PC-3 (cell line): ENCODE measurements around the gene FCHO2.

Experiments
- EZH2 ChIP-seq: fragments of 300-600 bp; sonication (generic); IDR thresholded peaks from one replicate; pipeline ENCODE4 v1.6.1; 2017; ENCODE audit warnings: antibody characterized with exemption, mild to moderate bottlenecking, low read length; ENCODE audit not compliant: unreplicated experiment
- EZH2phosphoT487 ChIP-seq: fragments of 300-600 bp; sonication (generic); IDR thresholded peaks from 2 replicates; pipeline ENCODE4 v1.6.1; 2018; ENCODE audit warnings: mild to moderate bottlenecking, antibody characterized with exemption, low read length, borderline replicate concordance
- TF ChIP-seq, protein P1 (sequence below): fragments of 300-600 bp; sonication (generic); conservative IDR thresholded peaks from 2 replicates; pipeline ENCODE4 v1.5.1; 2017; ENCODE audit warnings: antibody characterized with exemption, low read depth, mild to moderate bottlenecking, low read length

GRCh38 chr5:73042993-73043392 is 87.2 kb downstream of the FCHO2 start:
- no peak for TF ChIP-seq EZH2
- TF ChIP-seq, protein P1, sequence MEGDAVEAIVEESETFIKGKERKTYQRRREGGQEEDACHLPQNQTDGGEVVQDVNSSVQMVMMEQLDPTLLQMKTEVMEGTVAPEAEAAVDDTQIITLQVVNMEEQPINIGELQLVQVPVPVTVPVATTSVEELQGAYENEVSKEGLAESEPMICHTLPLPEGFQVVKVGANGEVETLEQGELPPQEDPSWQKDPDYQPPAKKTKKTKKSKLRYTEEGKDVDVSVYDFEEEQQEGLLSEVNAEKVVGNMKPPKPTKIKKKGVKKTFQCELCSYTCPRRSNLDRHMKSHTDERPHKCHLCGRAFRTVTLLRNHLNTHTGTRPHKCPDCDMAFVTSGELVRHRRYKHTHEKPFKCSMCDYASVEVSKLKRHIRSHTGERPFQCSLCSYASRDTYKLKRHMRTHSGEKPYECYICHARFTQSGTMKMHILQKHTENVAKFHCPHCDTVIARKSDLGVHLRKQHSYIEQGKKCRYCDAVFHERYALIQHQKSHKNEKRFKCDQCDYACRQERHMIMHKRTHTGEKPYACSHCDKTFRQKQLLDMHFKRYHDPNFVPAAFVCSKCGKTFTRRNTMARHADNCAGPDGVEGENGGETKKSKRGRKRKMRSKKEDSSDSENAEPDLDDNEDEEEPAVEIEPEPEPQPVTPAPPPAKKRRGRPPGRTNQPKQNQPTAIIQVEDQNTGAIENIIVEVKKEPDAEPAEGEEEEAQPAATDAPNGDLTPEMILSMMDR = no peak
- no peak for TF ChIP-seq EZH2phosphoT487
